Measurements from ENCODE around the gene MTHFD1.
A peak's percentile ranks its signal among the peaks of the same experiment; 100 is the strongest.

The MTHFD1 gene

GRCh38 chr14:64465191-64465822 lies 77.2 kb downstream of the MTHFD1 start, which contains the start of gene AKAP5:
TSS of gene AKAP5 (plus strand) at chr14:64465499. CDS start at chr14:64468395, 2,896 bp downstream.
- Histone ChIP-seq H3K4me3 (ENCODE audit: low read length) (peak within 1 kb of the TSS; percentile 50; the same call in 1 of the 2 replicates), H3K9me3 (ENCODE audit: control insufficient read depth, insufficient read depth, low read length) (no peaks in the 10 kb centered on the region), H3K4me1 (ENCODE audit: control insufficient read depth, insufficient read depth, low read length) (0 out of 2 replicates have a peak, but pooled peaks cover 1% of the 10 kb centered on the region), H3K27ac (ENCODE audit: low read length) (no peak within 1 kb of the TSS), H3K27me3 (ENCODE audit: control insufficient read depth, insufficient read depth, low read length) (no peaks in the 10 kb centered on the region), H3K36me3 (ENCODE audit: control insufficient read depth, insufficient read depth, low read length) (no peaks in the 10 kb centered on the region; the same call in 1 of the 2 replicates)
- no CpG with 5 or more reads among the region's 74 CpGs for whole genome bisulfite sequencing (ENCODE audit: insufficient coverage, insufficient read length)
- DNase-seq (ENCODE audit: low read depth, low spot score) = peak; percentile 27

GRCh38 chr14:64465831-64466554 lies 77.8 kb downstream of the MTHFD1 start:
- Histone ChIP-seq H3K4me3 (ENCODE audit: low read length) (peak overlapping the region; percentile 50; the same call in 1 of the 2 replicates), H3K4me1 (ENCODE audit: control insufficient read depth, insufficient read depth, low read length) (0 out of 2 replicates have a peak, but pooled peaks cover 1% of the 10 kb centered on the region), H3K27me3 (ENCODE audit: control insufficient read depth, insufficient read depth, low read length) (no peaks in the 10 kb centered on the region), H3K36me3 (ENCODE audit: control insufficient read depth, insufficient read depth, low read length) (no peaks in the 10 kb centered on the region; the same call in 1 of the 2 replicates), H3K27ac (ENCODE audit: low read length) (no peak overlapping the region), H3K9me3 (ENCODE audit: control insufficient read depth, insufficient read depth, low read length) (no peaks in the 10 kb centered on the region)
- DNase-seq (ENCODE audit: low read depth, low spot score) = peak; percentile 25
- WGBS (ENCODE audit: insufficient coverage, insufficient read length) = no CpG with 5 or more reads among the region's 15 CpGs

GRCh38 chr14:64467101-64467500 lies 78.9 kb downstream of the MTHFD1 start:
- Histone ChIP-seq H3K4me3 (ENCODE audit: low read length) (no peak overlapping the region), H3K9me3 (ENCODE audit: control insufficient read depth, insufficient read depth, low read length) (no peaks in the 10 kb centered on the region), H3K4me1 (ENCODE audit: control insufficient read depth, insufficient read depth, low read length) (0 out of 2 replicates have a peak, but pooled peaks cover 1% of the 10 kb centered on the region), H3K27me3 (ENCODE audit: control insufficient read depth, insufficient read depth, low read length) (no peaks in the 10 kb centered on the region), H3K36me3 (ENCODE audit: control insufficient read depth, insufficient read depth, low read length) (no peaks in the 10 kb centered on the region; the same call in 1 of the 2 replicates), H3K27ac (ENCODE audit: low read length) (no peak overlapping the region)
- no peak for DNase-seq (ENCODE audit: low read depth, low spot score)
- WGBS (ENCODE audit: insufficient coverage, insufficient read length) = no CpG with 5 or more reads among the region's 3 CpGs

GRCh38 chr14:64467566-64467965 lies 79.4 kb downstream of the MTHFD1 start:
- H3K27me3 ChIP-seq (ENCODE audit: control insufficient read depth, insufficient read depth, low read length) = no peaks in the 10 kb centered on the region
- no peak overlapping the region for H3K4me3 ChIP-seq (ENCODE audit: low read length)
- no peaks in the 10 kb centered on the region for H3K9me3 ChIP-seq (ENCODE audit: control insufficient read depth, insufficient read depth, low read length)
- H3K4me1 ChIP-seq (ENCODE audit: control insufficient read depth, insufficient read depth, low read length) = 0 out of 2 replicates have a peak, but pooled peaks cover 1% of the 10 kb centered on the region
- no peak for DNase-seq (ENCODE audit: low read depth, low spot score)
- no peaks in the 10 kb centered on the region; the same call in 1 of the 2 replicates for H3K36me3 ChIP-seq (ENCODE audit: control insufficient read depth, insufficient read depth, low read length)
- no peak overlapping the region for H3K27ac ChIP-seq (ENCODE audit: low read length)

GRCh38 chr14:64468451-64468850 lies 80.3 kb downstream of the MTHFD1 start:
- no peaks in the 10 kb centered on the region for H3K27me3 ChIP-seq (ENCODE audit: control insufficient read depth, insufficient read depth, low read length)
- no peaks in the 10 kb centered on the region for H3K9me3 ChIP-seq (ENCODE audit: control insufficient read depth, insufficient read depth, low read length)
- no peak overlapping the region for H3K27ac ChIP-seq (ENCODE audit: low read length)
- no CpG with 5 or more reads among the region's 3 CpGs for WGBS (ENCODE audit: insufficient coverage, insufficient read length)
- no peaks in the 10 kb centered on the region for H3K36me3 ChIP-seq (ENCODE audit: control insufficient read depth, insufficient read depth, low read length)
- DNase-seq (ENCODE audit: low read depth, low spot score) = no peak
- H3K4me3 ChIP-seq (ENCODE audit: low read length) = no peak overlapping the region
- H3K4me1 ChIP-seq (ENCODE audit: control insufficient read depth, insufficient read depth, low read length) = 0 out of 2 replicates have a peak, but pooled peaks cover 1% of the 10 kb centered on the region

GRCh38 chr14:64474041-64474440 lies 85.9 kb downstream of the MTHFD1 start:
- DNase-seq (ENCODE audit: low read depth, low spot score) = no peak
- no peaks in the 10 kb centered on the region for H3K9me3 ChIP-seq (ENCODE audit: control insufficient read depth, insufficient read depth, low read length)
- no peak overlapping the region for H3K4me3 ChIP-seq (ENCODE audit: low read length)
- no peaks in the 10 kb centered on the region for H3K27me3 ChIP-seq (ENCODE audit: control insufficient read depth, insufficient read depth, low read length)
- WGBS (ENCODE audit: insufficient coverage, insufficient read length) = no CpG with 5 or more reads among the region's 2 CpGs
- H3K36me3 ChIP-seq (ENCODE audit: control insufficient read depth, insufficient read depth, low read length) = no peaks in the 10 kb centered on the region
- H3K27ac ChIP-seq (ENCODE audit: low read length) = no peak overlapping the region
- H3K4me1 ChIP-seq (ENCODE audit: control insufficient read depth, insufficient read depth, low read length) = no peaks in the 10 kb centered on the region

- WGBS (ENCODE audit: insufficient coverage, insufficient read length) = no CpG with 5 or more reads among the region's 4 CpGs
- Histone ChIP-seq H3K4me3 (ENCODE audit: low read length) (no peak overlapping the region), H3K9me3 (ENCODE audit: control insufficient read depth, insufficient read depth, low read length) (no peaks in the 10 kb centered on the region), H3K27ac (ENCODE audit: low read length) (no peak overlapping the region), H3K27me3 (ENCODE audit: control insufficient read depth, insufficient read depth, low read length) (no peaks in the 10 kb centered on the region), H3K4me1 (ENCODE audit: control insufficient read depth, insufficient read depth, low read length) (no peaks in the 10 kb centered on the region), H3K36me3 (ENCODE audit: control insufficient read depth, insufficient read depth, low read length) (no peaks in the 10 kb centered on the region)
- DNase-seq (ENCODE audit: low read depth, low spot score) = no peak
Measured at GRCh38 chr14:64474698-64475097, 86.5 kb downstream of the MTHFD1 start.

- Histone ChIP-seq H3K36me3 (ENCODE audit: control insufficient read depth, insufficient read depth, low read length) (no peaks in the 10 kb centered on the region), H3K27ac (ENCODE audit: low read length) (no peak overlapping the region), H3K9me3 (ENCODE audit: control insufficient read depth, insufficient read depth, low read length) (no peaks in the 10 kb centered on the region), H3K27me3 (ENCODE audit: control insufficient read depth, insufficient read depth, low read length) (no peaks in the 10 kb centered on the region), H3K4me3 (ENCODE audit: low read length) (no peak overlapping the region), H3K4me1 (ENCODE audit: control insufficient read depth, insufficient read depth, low read length) (no peaks in the 10 kb centered on the region)
- DNase-seq (ENCODE audit: low read depth, low spot score) = no peak
- WGBS (ENCODE audit: insufficient coverage, insufficient read length) = no CpG with 5 or more reads among the region's 8 CpGs
Measured at GRCh38 chr14:64475585-64476273, 87.6 kb downstream of the MTHFD1 start.

- H3K36me3 ChIP-seq (ENCODE audit: control insufficient read depth, insufficient read depth, low read length) = no peaks in the 10 kb centered on the region
- H3K4me1 ChIP-seq (ENCODE audit: control insufficient read depth, insufficient read depth, low read length) = no peaks in the 10 kb centered on the region
- H3K4me3 ChIP-seq (ENCODE audit: low read length) = no peak overlapping the region
- no peaks in the 10 kb centered on the region for H3K27me3 ChIP-seq (ENCODE audit: control insufficient read depth, insufficient read depth, low read length)
- WGBS (ENCODE audit: insufficient coverage, insufficient read length) = no CpG with 5 or more reads among the region's 8 CpGs
- no peak for DNase-seq (ENCODE audit: low read depth, low spot score)
- H3K27ac ChIP-seq (ENCODE audit: low read length) = no peak overlapping the region
- H3K9me3 ChIP-seq (ENCODE audit: control insufficient read depth, insufficient read depth, low read length) = no peaks in the 10 kb centered on the region
Measured at GRCh38 chr14:64476438-64476837, 88.3 kb downstream of the MTHFD1 start.

GRCh38 chr14:64478634-64479250 lies 90.6 kb downstream of the MTHFD1 start:
- H3K4me3 ChIP-seq (ENCODE audit: low read length) = no peak overlapping the region
- H3K4me1 ChIP-seq (ENCODE audit: control insufficient read depth, insufficient read depth, low read length) = no peaks in the 10 kb centered on the region
- no peak overlapping the region for H3K27ac ChIP-seq (ENCODE audit: low read length)
- no peaks in the 10 kb centered on the region for H3K9me3 ChIP-seq (ENCODE audit: control insufficient read depth, insufficient read depth, low read length)
- no peaks in the 10 kb centered on the region for H3K27me3 ChIP-seq (ENCODE audit: control insufficient read depth, insufficient read depth, low read length)
- H3K36me3 ChIP-seq (ENCODE audit: control insufficient read depth, insufficient read depth, low read length) = no peaks in the 10 kb centered on the region
- no peak for DNase-seq (ENCODE audit: low read depth, low spot score)

All from iPS DF 6.9 (cell line).